Measurements from ENCODE around the gene ITPR1.

The ITPR1 gene

DNA sequence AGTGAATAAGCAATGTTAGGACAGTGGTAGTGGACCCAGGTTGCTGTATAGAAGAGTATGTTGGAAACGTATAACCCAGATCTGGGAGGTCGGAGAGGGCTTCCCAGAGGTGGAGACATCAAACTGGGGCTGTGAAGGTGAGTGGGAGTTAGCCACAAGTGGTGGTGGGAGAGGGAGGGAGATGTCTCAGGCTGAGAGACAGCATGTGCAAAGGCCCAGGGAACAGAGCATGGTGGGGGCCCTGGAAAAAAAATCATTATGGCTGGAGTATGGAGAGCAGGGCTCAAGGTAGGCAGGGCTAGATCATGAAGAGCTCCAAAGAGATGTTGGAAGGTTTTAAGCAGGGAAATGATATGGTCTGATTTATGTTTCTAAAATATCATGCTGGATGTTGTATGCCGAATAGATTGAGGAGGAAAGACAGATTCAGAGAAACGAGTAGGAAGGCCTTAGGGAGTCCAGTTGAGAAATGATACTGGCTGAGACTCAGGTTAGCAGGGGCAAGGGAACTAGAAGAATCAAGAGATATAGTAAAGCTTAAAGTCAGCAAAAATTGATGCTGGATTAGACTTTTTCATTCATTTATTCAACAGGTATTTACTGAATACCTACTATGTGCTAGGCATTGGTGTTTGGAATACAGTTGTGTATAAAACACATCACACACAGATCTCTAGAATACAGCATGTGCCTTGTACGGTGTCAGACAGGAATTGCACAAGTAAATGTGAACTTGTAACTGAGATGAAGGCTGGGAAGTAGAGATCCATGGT, 17.0 kb downstream of the ITPR1 start:
- no peak for DNase-seq

DNA sequence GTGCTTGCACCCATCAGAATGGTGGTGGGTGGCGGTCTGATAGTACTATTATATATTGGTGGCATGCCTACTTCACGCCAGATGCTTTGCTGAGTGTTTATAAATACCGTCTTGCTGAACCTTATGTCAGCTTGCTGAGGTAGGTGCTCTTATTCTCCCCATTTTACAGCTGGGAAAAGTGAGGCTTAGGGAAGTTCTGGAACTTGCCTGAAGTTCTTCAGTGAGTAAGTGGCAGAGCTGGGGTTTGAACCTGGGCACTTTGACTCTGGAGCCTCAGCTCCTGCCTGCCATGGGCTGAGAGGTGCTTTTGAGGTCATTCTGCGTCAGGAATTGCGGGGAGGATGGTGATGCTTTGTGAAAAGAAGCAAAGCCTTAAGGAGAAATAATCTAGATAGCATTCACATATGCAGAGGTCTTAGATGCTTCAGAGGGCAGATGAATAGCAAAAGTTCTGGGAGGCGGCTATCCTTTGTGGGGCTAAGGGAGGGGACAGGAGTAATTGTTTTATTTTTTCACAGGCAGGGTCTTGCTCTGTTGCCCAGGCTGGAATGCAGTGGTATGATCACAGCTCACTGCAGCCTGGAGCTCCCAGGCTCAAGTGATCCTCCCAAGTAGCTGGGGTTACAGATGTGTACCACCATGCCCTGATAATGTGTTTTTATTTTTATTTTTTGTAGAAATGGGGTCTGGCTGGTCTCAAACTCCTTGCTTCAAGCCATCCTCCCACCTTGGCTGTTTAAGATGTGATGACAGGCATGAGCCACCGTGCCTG, 18.5 kb downstream of the ITPR1 start:
- no peak for DNase-seq

DNA sequence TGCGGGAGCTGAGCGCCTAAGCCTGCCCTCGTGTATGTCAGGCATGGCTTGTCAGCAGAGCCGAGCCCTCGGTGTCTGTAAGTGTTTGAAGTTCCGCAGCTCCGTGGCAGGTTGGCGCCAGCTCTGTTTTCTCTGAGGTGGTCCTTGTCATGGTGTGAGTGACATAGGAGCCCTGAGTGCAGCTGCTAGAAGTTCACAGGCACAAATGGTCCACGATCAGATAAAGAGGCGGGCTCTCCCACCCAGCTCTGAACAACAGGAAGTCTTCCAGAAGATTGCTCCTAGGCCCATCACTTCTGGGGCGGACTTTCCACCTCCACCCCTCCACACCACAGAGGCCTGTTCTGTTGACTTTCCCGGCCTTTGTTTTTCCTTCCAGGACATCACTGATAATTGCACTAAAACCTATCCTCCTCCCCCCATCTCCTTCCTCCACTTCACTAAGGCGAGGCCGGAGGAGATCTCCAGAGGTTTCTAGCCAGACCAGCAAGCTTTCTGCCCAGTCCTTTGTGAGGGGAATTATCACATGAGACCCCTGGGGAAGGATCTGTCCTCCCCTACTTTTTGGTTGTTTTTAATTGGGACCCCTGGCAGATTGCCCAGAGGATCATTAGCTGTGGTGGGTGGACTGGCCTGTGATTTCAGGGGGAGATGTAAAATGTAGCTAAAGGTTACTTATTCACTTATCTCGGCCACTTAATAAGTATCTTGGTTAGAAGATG, 19.9 kb downstream of the ITPR1 start:
- no peak for DNase-seq

GRCh38 chr3:4514321-4514720, 21.2 kb downstream of the ITPR1 start:
- no peak for DNase-seq

- DNase-seq, result no peak
Observed at GRCh38 chr3:4514916-4515315, 21.8 kb downstream of the ITPR1 start.

- no peak for DNase-seq
Observed at GRCh38 chr3:4515916-4516579, 22.9 kb downstream of the ITPR1 start.

DNA sequence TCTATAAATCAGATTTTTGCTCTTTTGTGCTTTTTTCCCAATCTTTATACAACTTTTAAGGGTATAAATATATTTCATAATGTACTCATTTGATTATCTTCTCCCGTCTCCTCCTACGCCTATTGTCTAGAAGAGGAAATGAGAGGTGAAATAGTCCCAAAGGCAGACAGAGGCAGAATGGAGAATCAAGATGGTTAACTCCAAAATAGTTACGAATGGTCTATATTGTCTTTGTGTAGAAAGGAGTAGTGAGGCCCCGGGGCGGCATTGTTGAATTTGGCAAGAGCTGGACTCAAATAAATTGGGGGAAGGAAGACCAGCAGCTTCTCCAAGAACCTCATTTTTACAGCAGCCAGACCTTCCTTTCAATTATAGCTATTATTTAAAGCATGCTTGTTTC, 23.9 kb downstream of the ITPR1 start:
- DNase-seq, result peak in 2 of 3 donors; percentile 36 to 41

GRCh38 chr3:4517643-4518311, 24.6 kb downstream of the ITPR1 start:
- peak; percentile 69 to 74 (median 72) for DNase-seq

GRCh38 chr3:4520033-4520816, 27.1 kb downstream of the ITPR1 start:
- DNase-seq, result peak; percentile 42 to 54 (median 52)

DNA sequence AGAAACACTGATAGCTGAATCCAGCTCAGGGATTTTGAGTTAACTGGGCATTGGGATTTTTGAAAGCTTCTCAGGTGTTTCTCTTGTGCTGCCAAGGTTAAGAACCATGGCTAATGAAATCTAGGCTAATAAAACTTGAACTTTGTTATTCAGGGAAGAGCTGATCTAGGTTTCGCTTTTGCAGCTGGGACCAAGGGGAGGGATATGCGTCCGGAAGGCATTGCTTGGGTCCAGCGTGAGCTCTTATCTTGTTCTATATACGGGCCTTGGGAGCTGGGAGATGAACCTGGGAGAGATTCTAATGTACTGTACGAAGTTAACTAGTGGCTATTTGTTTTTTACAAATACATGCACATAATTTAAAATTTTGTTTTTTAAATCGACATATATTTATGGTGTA, 29.8 kb downstream of the ITPR1 start:
- no peak for DNase-seq

- no peak for DNase-seq
Observed at GRCh38 chr3:4523710-4524698, 30.9 kb downstream of the ITPR1 start.

DNA sequence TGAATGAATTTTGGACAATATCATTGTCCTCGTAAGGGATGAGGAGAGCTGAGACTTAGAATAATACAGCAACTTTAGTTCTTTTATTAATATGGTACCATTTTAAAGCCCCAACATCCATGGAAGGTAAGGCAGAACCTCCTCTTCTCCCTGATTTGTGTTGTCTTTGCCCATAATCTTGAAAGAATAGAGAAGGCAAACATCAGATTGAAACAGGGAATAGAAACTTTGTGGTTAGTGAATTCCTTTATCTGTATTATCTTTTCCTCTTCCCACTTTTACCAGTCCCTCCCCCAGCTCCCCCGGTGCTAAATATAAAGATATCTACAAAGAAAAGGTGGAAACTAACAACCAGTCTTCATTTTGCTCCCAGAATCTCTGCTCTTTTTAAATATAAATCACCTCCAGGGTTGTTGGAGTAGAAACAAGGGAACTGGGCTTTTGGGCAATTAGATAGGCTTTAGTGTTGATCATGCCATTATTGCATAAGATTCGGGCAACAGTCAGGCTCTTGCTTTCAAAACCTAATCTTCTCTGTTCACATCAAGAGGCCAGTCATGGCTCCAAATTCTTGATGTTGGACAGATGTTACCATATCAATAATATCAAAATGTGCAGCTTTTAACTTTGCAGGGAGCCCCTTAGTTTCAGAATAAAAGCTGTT, 32.5 kb downstream of the ITPR1 start:
- DNase-seq, result peak in 2 of 3 donors; percentile 69 to 70

- DNase-seq, result no peak
Observed at GRCh38 chr3:4528320-4528719, 35.2 kb downstream of the ITPR1 start.

- peak; percentile 47 to 62 (median 54) for DNase-seq
Observed at GRCh38 chr3:4528819-4529600, 35.9 kb downstream of the ITPR1 start.

DNA sequence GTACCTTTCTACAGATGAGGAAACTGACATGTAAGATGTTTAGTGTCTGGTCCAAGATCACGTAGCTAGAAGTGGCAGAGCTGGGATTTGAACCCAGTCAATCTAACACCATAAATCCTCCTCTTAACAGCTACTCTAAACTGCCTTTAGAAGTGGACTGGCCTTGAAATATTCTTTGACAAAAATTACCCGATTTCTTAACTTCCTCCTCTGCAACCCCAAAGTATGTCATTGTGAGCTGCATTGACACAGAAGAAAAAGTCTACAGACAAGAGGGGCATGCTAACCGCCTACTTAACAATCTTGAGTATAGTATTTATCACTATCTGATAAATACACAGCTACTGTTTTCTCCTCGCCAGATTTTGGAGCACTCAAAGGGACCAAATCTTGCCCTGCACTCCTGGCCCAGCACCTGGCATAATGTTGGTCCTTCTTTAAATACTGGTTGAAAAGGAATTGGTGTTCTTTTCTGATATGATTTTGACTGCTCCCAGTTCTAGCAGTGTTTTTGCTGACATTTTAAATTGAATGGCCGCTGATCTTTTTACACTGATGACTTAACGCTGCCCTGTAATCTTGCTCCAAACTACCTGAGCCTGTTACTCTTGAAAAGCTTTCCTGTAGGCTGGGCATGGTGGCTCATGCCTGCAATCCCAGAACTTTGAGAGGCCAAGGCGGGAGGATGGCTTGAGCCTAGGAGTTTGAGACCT, 36.9 kb downstream of the ITPR1 start:
- DNase-seq, result peak; percentile 72 to 95 (median 90)

- no peak for DNase-seq
Observed at GRCh38 chr3:4531478-4532025, 38.4 kb downstream of the ITPR1 start.

- DNase-seq, result peak; percentile 58 to 65 (median 58)
Observed at GRCh38 chr3:4532535-4533112, 39.5 kb downstream of the ITPR1 start.
